H1 (cell line): ENCODE data around the gene ARL5C. TPM values are rescaled to one million over a fixed set of nuclear protein-coding genes. Genes with fewer than 3 reads are reported as not detected.
A peak's percentile ranks its signal among the peaks of the same experiment; 100 is the strongest.

Experiments used
- CTCF ChIA-PET: fragments of 300-600 bp; sonication (Branson Sonifier 250); formaldehyde crosslinking; loops from one replicate; lab custom pipeline; 2021; ENCODE audit not compliant: partially characterized antibody; lab: Charles Lee
- POLR2A ChIA-PET: fragments of 300-600 bp; sonication (Branson Sonifier 250); formaldehyde crosslinking; loops from one replicate; lab custom pipeline; 2021; ENCODE audit warnings: inconsistent platforms; ENCODE audit not compliant: partially characterized antibody; lab: Charles Lee
- DNase-seq, 2 experiments: peaks; one replicate each; pipeline versions ENCODE4 v3.0.0 to v3.0.0-alpha.2; 2010 to 2022; ENCODE audit warnings: low spot score in 2 of 2, low read depth in 1 of 2, mixed read lengths in 1 of 2
- FAIRE-seq: peaks from 2 replicates; lab custom pipeline; 2011; peaks lifted over from hg19 to GRCh38; lab: Jason Lieb, UNC
- H2AFZ ChIP-seq: 2 replicates; pipeline ENCODE4 v1.8.1; 2012; ENCODE audit warnings: low read length, inconsistent platforms
- H2AK5ac ChIP-seq: 2 replicates; pipeline ENCODE4 v1.6.1; 2013; ENCODE audit warnings: low read depth, low read length
- H2BK120ac ChIP-seq: replicated peaks from 2 replicates; pipeline ENCODE3; 2013; ENCODE audit warnings: low read depth, low read length, inconsistent platforms
- H2BK12ac ChIP-seq: 2 replicates; pipeline ENCODE4 v1.6.1; 2013; ENCODE audit warnings: low read depth, low read length
- H2BK15ac ChIP-seq: 2 replicates; pipeline ENCODE4 v1.6.1; 2013; ENCODE audit warnings: low read length
- H2BK20ac ChIP-seq: 2 replicates; pipeline ENCODE4 v1.6.1; 2013; ENCODE audit warnings: low read length
- H2BK5ac ChIP-seq: 2 replicates; pipeline ENCODE4 v1.6.1; 2013; ENCODE audit warnings: low read depth, low read length
- H3K14ac ChIP-seq: 2 replicates; pipeline ENCODE4 v1.6.1; 2013; ENCODE audit warnings: inconsistent platforms; ENCODE audit not compliant: insufficient read length
- H3K18ac ChIP-seq: 2 replicates; pipeline ENCODE4 v1.6.1; 2013; ENCODE audit warnings: low read length; ENCODE audit errors: extremely low read depth
- H3K23ac ChIP-seq: 2 replicates; pipeline ENCODE4 v1.6.1; 2013; ENCODE audit warnings: inconsistent platforms; ENCODE audit not compliant: insufficient read length
- H3K23me2 ChIP-seq: 2 replicates; pipeline ENCODE4 v1.6.1; 2013; ENCODE audit warnings: low read depth, low read length
- H3K27ac ChIP-seq: 2 replicates; pipeline ENCODE4 v1.6.1; 2011; ENCODE audit warnings: low read depth, low read length, inconsistent platforms
- H3K27me3 ChIP-seq, 4 experiments: replicated peaks in 1 of 4; 1 replicate in 1 of 4; 2 replicates in 3 of 4; pipeline versions ENCODE4 v1.6.1 to v1.8.1; 2011 to 2013; ENCODE audit warnings: low read length in 3 of 4, mild to moderate bottlenecking in 3 of 4, inconsistent platforms in 2 of 4, mixed read lengths in 2 of 4, moderate library complexity in 1 of 4; ENCODE audit not compliant: control insufficient read depth in 3 of 4, insufficient read depth in 3 of 4; ENCODE audit errors: extremely low read depth in 1 of 4
- H3K36me3 ChIP-seq, 4 experiments: 2 replicates each; pipeline versions ENCODE4 v1.6.1 to v1.8.1; 2011 to 2013; ENCODE audit warnings: mild to moderate bottlenecking in 4 of 4, low read length in 3 of 4, moderate library complexity in 2 of 4, control low read depth in 1 of 4, inconsistent platforms in 1 of 4; ENCODE audit not compliant: insufficient read depth in 4 of 4, control insufficient read depth in 2 of 4
- H3K4ac ChIP-seq: replicated peaks from 2 replicates; pipeline ENCODE3; 2013; ENCODE audit warnings: low read length, low read depth, mixed read lengths, inconsistent platforms; ENCODE audit not compliant: insufficient read length
- H3K4me1 ChIP-seq, 4 experiments: replicated peaks in 1 of 4; 1 replicate in 1 of 4; 2 replicates in 3 of 4; pipeline versions ENCODE4 v1.6.1 to v1.8.1; 2011 to 2013; ENCODE audit warnings: low read length in 3 of 4, inconsistent platforms in 2 of 4, mixed read lengths in 1 of 4; ENCODE audit not compliant: insufficient read depth in 4 of 4, control insufficient read depth in 3 of 4
- H3K4me2 ChIP-seq, 2 experiments: 2 replicates each; pipeline versions ENCODE4 v1.6.1 to v1.8.1; 2011 to 2013; ENCODE audit warnings: low read depth in 2 of 2, low read length in 2 of 2, control low read depth in 1 of 2, inconsistent platforms in 1 of 2, mild to moderate bottlenecking in 1 of 2; ENCODE audit not compliant: insufficient read depth in 1 of 2
- H3K4me3 ChIP-seq, 4 experiments: fragments of 200-600, 300-600 bp in 1 of 4; sonication (generic), shearing (Covaris generic), sonication (Bioruptor Twin) in 1 of 4; 2 replicates each; pipeline versions ENCODE4 v1.5.1 to v1.8.1; 2011 to 2016; ENCODE audit warnings: low read length in 4 of 4, low read depth in 3 of 4, control low read depth in 2 of 4, inconsistent platforms in 2 of 4, mild to moderate bottlenecking in 2 of 4, mixed read lengths in 1 of 4, moderate library complexity in 1 of 4; ENCODE audit not compliant: insufficient read depth in 2 of 4; ENCODE audit errors: extremely low read depth in 1 of 4
- H3K56ac ChIP-seq: replicated peaks from 2 replicates; pipeline ENCODE3; 2013; ENCODE audit warnings: low read depth, mild to moderate bottlenecking, mixed read lengths, low read length, inconsistent platforms; ENCODE audit not compliant: insufficient read length
- H3K79me1 ChIP-seq: 2 replicates; pipeline ENCODE4 v1.6.1; 2013; ENCODE audit warnings: low read depth, low read length, control low read depth
- H3K79me2 ChIP-seq, 2 experiments: 2 replicates each; pipeline versions ENCODE4 v1.6.1 to v1.8.1; 2012 to 2013; ENCODE audit warnings: low read length in 2 of 2, mild to moderate bottlenecking in 2 of 2, inconsistent platforms in 1 of 2; ENCODE audit not compliant: insufficient read depth in 2 of 2, control insufficient read depth in 1 of 2
- H3K9ac ChIP-seq, 4 experiments: replicated peaks in 1 of 4; 1 replicate in 1 of 4; 2 replicates in 3 of 4; pipeline versions ENCODE4 v1.6.1 to v1.8.1; 2011 to 2013; ENCODE audit warnings: low read depth in 3 of 4, low read length in 3 of 4, control low read depth in 2 of 4, mild to moderate bottlenecking in 2 of 4, moderate library complexity in 2 of 4, inconsistent platforms in 1 of 4; ENCODE audit errors: extremely low read depth in 1 of 4
- H3K9me3 ChIP-seq, 2 experiments: 2 replicates each; pipeline versions ENCODE4 v1.6.1 to v1.8.1; 2012 to 2013; ENCODE audit warnings: mild to moderate bottlenecking in 2 of 2, moderate library complexity in 2 of 2, control low read depth in 1 of 2, inconsistent platforms in 1 of 2, low read depth in 1 of 2, low read length in 1 of 2, mixed read lengths in 1 of 2; ENCODE audit not compliant: insufficient read depth in 2 of 2
- H4K20me1 ChIP-seq, 2 experiments: replicated peaks in 1 of 2; 2 replicates each; pipeline versions ENCODE3 to v1.8.1; 2011 to 2013; ENCODE audit warnings: inconsistent platforms in 2 of 2, low read length in 2 of 2, mild to moderate bottlenecking in 1 of 2; ENCODE audit not compliant: insufficient read depth in 2 of 2, control insufficient read depth in 1 of 2
- H4K5ac ChIP-seq: 2 replicates; pipeline ENCODE4 v1.6.1; 2013; ENCODE audit warnings: low read length, low read depth, mixed read lengths, inconsistent platforms; ENCODE audit not compliant: insufficient read length
- H4K8ac ChIP-seq: 2 replicates; pipeline ENCODE4 v1.8.0; 2013; ENCODE audit warnings: mild to moderate bottlenecking, moderate library complexity, low read length, inconsistent platforms; ENCODE audit not compliant: insufficient read depth; ENCODE audit errors: extremely low read depth
- H4K91ac ChIP-seq: replicated peaks from 2 replicates; pipeline ENCODE3; 2013; ENCODE audit warnings: low read length, mixed read lengths, inconsistent platforms; ENCODE audit not compliant: insufficient read length
- CREB1 ChIP-seq: IDR thresholded peaks from 2 replicates; pipeline ENCODE4 v1.6.1; 2012; ENCODE audit warnings: inconsistent platforms
- CTCF ChIP-seq, 3 experiments: IDR thresholded peaks; 1 replicate in 2 of 3; 2 replicates in 1 of 3; pipeline versions ENCODE4 v1.5.1 to v1.6.1; 2011; ENCODE audit warnings: low read length in 3 of 3, mild to moderate bottlenecking in 3 of 3, inconsistent platforms in 2 of 3, low read depth in 1 of 3, moderate library complexity in 1 of 3; ENCODE audit not compliant: insufficient read depth in 1 of 3; ENCODE audit errors: control extremely low read depth in 1 of 3
- GABPA ChIP-seq: IDR thresholded peaks from 2 replicates; pipeline ENCODE4 v1.6.1; 2011; ENCODE audit warnings: mild to moderate bottlenecking, low read length, moderate library complexity, borderline replicate concordance; ENCODE audit not compliant: insufficient read depth
- RAD21 ChIP-seq, 2 experiments: IDR thresholded peaks in 1 of 2; conservative IDR thresholded peaks in 1 of 2; 2 replicates each; pipeline ENCODE4 v1.6.1; 2011; ENCODE audit warnings: low read depth in 2 of 2, low read length in 2 of 2, improper control_type of control experiment in 1 of 2, inconsistent platforms in 1 of 2, mild to moderate bottlenecking in 1 of 2, moderate library complexity in 1 of 2
- SIRT6 ChIP-seq: IDR thresholded peaks from one replicate; pipeline ENCODE4 v1.7.1; 2012; ENCODE audit warnings: low read length, inconsistent platforms
- SP1 ChIP-seq: IDR thresholded peaks from 2 replicates; pipeline ENCODE4 v1.6.1; 2011; ENCODE audit warnings: low read depth, low read length
- TAF1 ChIP-seq: IDR thresholded peaks from 2 replicates; pipeline ENCODE4 v1.6.1; 2011; ENCODE audit warnings: mild to moderate bottlenecking, low read depth, low read length
- TAF7 ChIP-seq: optimal IDR thresholded peaks from 2 replicates; pipeline ENCODE3; 2011; ENCODE audit warnings: low read depth, mild to moderate bottlenecking, inconsistent platforms, low read length, moderate library complexity, borderline replicate concordance
- TEAD4 ChIP-seq: IDR thresholded peaks from 2 replicates; pipeline ENCODE4 v1.6.1; 2012; ENCODE audit warnings: low read depth, low read length, inconsistent platforms, mixed read lengths
- WGBS, 2 experiments: shearing (Covaris generic) in 1 of 2; methylation state at CpG; one replicate each; pipeline versions ENCODE4 v1.1.6 to v1.1.7; 2013 to 2015; ENCODE audit warnings: low lambda C conversion rate in 2 of 2, mixed read lengths in 2 of 2, inconsistent platforms in 1 of 2, low coverage in 1 of 2, missing lambda C conversion rate in 1 of 2; ENCODE audit not compliant: insufficient replicate concordance in 2 of 2, insufficient coverage in 1 of 2, insufficient read length in 1 of 2; ENCODE audit errors: extremely low coverage in 1 of 2, missing lambda C conversion rate in 1 of 2; 5-methylcytosine and 5-hydroxymethylcytosine counted together
- polyA plus RNA-seq, 7 experiments: library from polyadenylated mRNA; depleted of rRNA in 3 of 7; stranded (reverse) in 5 of 7; unstranded in 2 of 7; fragments of >200 nt in 5 of 7; fragments of 200-250 nt in 2 of 7; gene quantifications; 1 replicate in 5 of 7; 2 replicates in 1 of 7; 4 replicates in 1 of 7; pipeline versions ENCODE4 v1.2.1 to v1.2.3, GENCODE V29; 2011 to 2013; ENCODE audit warnings: missing spikeins in 2 of 7, mixed read lengths in 2 of 7
- total RNA-seq: library from RNA; stranded (reverse); fragmentation: NEBNext Ultra II Directional; extraction: Animal tissue kit (Norgen Biotek cat#: 25700); gene quantifications from 2 replicates; pipeline ENCODE4 v1.2.1, GENCODE V29; 2021

ARL5C gene
- total and polyA plus RNA-seq, 2 of the 8 experiments (the other 6 are each of a cell fraction or from before 2014, with no cell fraction given), result not detected

- no peak for FAIRE-seq
- H4K8ac ChIP-seq, result peak overlapping the region; percentile 9; the same call in 1 of the 2 replicates
- H4K5ac ChIP-seq, result no peak overlapping the region
- H3K36me3 ChIP-seq, result no peaks in the 10 kb centered on the region
- peak overlapping the region; percentile 33; the same call in 1 of the 2 replicates for H2BK12ac ChIP-seq
- no peak overlapping the region for H3K56ac ChIP-seq
- H3K14ac ChIP-seq, result no peak overlapping the region
- no peak overlapping the region for H3K18ac ChIP-seq
- H3K79me1 ChIP-seq, result no peaks in the 10 kb centered on the region
- H3K27me3 ChIP-seq, result no peaks in the 10 kb centered on the region; a peak in 2 of 7 replicates
- no peak overlapping the region for H2BK120ac ChIP-seq
- TF ChIP-seq TEAD4, result no peak
- TF ChIP-seq GABPA, result no peak
- peak; percentile 22 to 43 (median 33); a peak in 3 of 4 replicates for TF ChIP-seq CTCF (IDR thresholded peaks at IDR 0.05; ENCODE audit: control extremely low read depth in 1 of 3, insufficient read depth in 1 of 3, low read depth in 1 of 3, low read length in 3 of 3)
- no peak for TF ChIP-seq TAF1
- no peak for TF ChIP-seq TAF7
- TF ChIP-seq CREB1, result no peak
- no peak for TF ChIP-seq SP1
- TF ChIP-seq RAD21 (IDR thresholded peaks at IDR 0.05 in 1 of 2, conservative IDR thresholded peaks at IDR 0.05 in 1 of 2; ENCODE audit: low read depth in 2 of 2, low read length in 2 of 2), result peak in 1 of 2 experiments; percentile 45; a peak in 2 of 4 replicates
- TF ChIP-seq SIRT6, result no peak
- H2BK15ac ChIP-seq, result peak overlapping the region; percentile 10; the same call in 1 of the 2 replicates
- H3K4me3 ChIP-seq, result no peak overlapping the region
- no peak overlapping the region for H2AK5ac ChIP-seq
- 0 out of 2 replicates have a peak overlapping the region, but pooled peaks have one; percentile 32 for H2BK20ac ChIP-seq
- no peak overlapping the region for H3K27ac ChIP-seq
- peaks cover 0 to 2% (median 0%) of the 10 kb centered on the region in 4 experiments; a peak in 1 of 7 replicates for H3K4me1 ChIP-seq
- H4K91ac ChIP-seq, result no peak overlapping the region
- no peak overlapping the region for H2BK5ac ChIP-seq
- H3K79me2 ChIP-seq, result no peaks in the 10 kb centered on the region
- CTCF ChIA-PET, result interaction anchor here (0.7 to 2.7 kb wide), 7 partner anchors 11 to 48 kb away, joined by 3 to 10 read pairs (median 5); partner anchors contain the start of gene PLXDC1
- no peak for DNase-seq
- H3K23me2 ChIP-seq, result no peaks in the 10 kb centered on the region
- no peak overlapping the region for H3K4ac ChIP-seq
- H2AFZ ChIP-seq, result no peak overlapping the region
- no peaks in the 10 kb centered on the region for H3K9me3 ChIP-seq
- no peak overlapping the region for H3K4me2 ChIP-seq
- POLR2A ChIA-PET, result interaction anchor here (0.6 kb wide), 1 partner anchor 293 kb away, joined by 3 read pairs; no protein-coding TSS in a partner anchor
- H3K23ac ChIP-seq, result no peak overlapping the region
- 85% methylated on average over 19 of the region's 19 CpGs; no CpG with 5 or more reads in 1 of the 2 experiments for whole genome bisulfite sequencing, 2 experiments
- no peak overlapping the region for H3K9ac ChIP-seq
- no peaks in the 10 kb centered on the region for H4K20me1 ChIP-seq
Measured at GRCh38 chr17:39110435-39111136, 55.4 kb downstream of the ARL5C start.
